ENCODE measurements around the gene BRMS1. TPM values are rescaled to one million over a fixed set of nuclear protein-coding genes. Genes with fewer than 3 reads are reported as not detected.

Gene BRMS1
- total RNA-seq, 1 experiment from 2014 or later, result 123 TPM

DNA sequence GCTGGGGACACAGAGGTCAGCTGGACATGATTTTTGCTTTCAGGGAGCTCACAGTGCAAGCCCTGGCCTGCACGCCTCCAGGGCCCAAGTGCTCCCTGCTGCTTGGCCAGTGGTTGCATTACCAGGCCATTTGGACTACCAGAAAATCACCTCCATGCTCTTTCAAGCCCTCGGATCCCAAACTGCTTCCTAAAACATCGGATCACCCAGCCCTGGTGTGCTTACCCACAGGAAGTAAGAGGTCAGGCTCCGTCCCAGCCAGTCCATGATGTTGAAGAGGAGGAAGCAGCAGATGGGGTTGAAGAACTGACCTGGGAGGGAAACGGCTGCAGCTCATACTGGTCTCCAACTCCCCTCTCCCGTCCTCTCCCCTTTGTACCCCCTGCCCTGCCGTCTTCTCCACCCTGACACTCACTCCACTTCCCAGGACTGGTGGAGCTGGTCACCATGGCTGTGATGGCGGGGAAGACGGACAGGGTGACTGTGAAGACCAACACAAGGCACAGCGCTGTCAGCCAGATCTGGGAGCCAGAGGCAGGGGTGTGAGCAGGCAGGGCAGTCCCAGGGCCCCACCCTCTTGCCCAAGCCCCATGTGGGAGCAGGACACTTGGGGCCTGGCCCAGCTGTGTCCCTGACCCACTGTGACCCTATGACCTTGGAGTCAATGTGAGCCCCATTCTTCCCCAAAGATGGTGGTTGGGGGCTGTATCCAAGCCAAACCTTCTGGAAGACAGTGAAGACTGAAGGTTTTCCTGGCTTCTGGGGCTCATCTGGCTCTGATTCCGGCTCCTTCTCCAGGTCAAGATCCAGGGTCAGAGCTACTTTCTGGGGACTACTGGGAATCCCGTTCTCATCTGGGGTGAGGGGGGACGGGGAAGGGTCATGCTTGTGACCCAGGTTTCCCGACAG, 21.1 kb upstream of the BRMS1 start:
- H3K9me2 ChIP-seq (replicated peaks; ENCODE audit: low read length), result no peaks in the 10 kb centered on the region
- no peaks in the 10 kb centered on the region for H4K20me1 ChIP-seq (ENCODE audit: low read length)
- no peak overlapping the region for H2AFZ ChIP-seq (ENCODE audit: low read length)
- CTCF ChIA-PET, result no interaction called here
- H3K9ac ChIP-seq (ENCODE audit: low read length), result no peak overlapping the region
- no peaks in the 10 kb centered on the region for H3K27me3 ChIP-seq (ENCODE audit: low read length)
- no peaks in the 10 kb centered on the region for H3F3A ChIP-seq (ENCODE audit: low read length, unreplicated experiment)
- H3K4me1 ChIP-seq (ENCODE audit: insufficient read depth, low read length), result peaks cover 9% of the 10 kb centered on the region
- H3K79me2 ChIP-seq (ENCODE audit: low read length), result peaks cover 28% of the 10 kb centered on the region
- no peak overlapping the region for H3K4me2 ChIP-seq (ENCODE audit: low read length)
- no peaks in the 10 kb centered on the region for H3K9me3 ChIP-seq (ENCODE audit: low read length)
- DNase-seq, result no peak
- ATAC-seq, result no peak
- no peak overlapping the region for H3K27ac ChIP-seq (ENCODE audit: low read length)
- no TSS peak for BruUV-seq (replicated peaks)
- intact Hi-C loops (cut with micrococcal nuclease), result no loop called here
- no peak for TF ChIP-seq EZH2phosphoT487 (IDR thresholded peaks at IDR 0.05; ENCODE audit: borderline replicate concordance, low read length)
- TF ChIP-seq EZH2 (IDR thresholded peaks at IDR 0.05; ENCODE audit: low read length, unreplicated experiment), result no peak
- TF ChIP-seq, protein P1, sequence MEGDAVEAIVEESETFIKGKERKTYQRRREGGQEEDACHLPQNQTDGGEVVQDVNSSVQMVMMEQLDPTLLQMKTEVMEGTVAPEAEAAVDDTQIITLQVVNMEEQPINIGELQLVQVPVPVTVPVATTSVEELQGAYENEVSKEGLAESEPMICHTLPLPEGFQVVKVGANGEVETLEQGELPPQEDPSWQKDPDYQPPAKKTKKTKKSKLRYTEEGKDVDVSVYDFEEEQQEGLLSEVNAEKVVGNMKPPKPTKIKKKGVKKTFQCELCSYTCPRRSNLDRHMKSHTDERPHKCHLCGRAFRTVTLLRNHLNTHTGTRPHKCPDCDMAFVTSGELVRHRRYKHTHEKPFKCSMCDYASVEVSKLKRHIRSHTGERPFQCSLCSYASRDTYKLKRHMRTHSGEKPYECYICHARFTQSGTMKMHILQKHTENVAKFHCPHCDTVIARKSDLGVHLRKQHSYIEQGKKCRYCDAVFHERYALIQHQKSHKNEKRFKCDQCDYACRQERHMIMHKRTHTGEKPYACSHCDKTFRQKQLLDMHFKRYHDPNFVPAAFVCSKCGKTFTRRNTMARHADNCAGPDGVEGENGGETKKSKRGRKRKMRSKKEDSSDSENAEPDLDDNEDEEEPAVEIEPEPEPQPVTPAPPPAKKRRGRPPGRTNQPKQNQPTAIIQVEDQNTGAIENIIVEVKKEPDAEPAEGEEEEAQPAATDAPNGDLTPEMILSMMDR (conservative IDR thresholded peaks at IDR 0.05; ENCODE audit: low read depth, low read length), result no peak
- H3K4me3 ChIP-seq (ENCODE audit: low read length), result no peak overlapping the region
- H3K36me3 ChIP-seq (ENCODE audit: low read depth, low read length), result peaks cover 35% of the 10 kb centered on the region
- POLR2A ChIA-PET (ENCODE audit: unreplicated experiment), result no interaction called here

- Histone ChIP-seq H3K9me2 (replicated peaks; ENCODE audit: low read length) (no peaks in the 10 kb centered on the region), H3K9ac (ENCODE audit: low read length) (no peak overlapping the region), H3K79me2 (ENCODE audit: low read length) (peaks cover 21% of the 10 kb centered on the region), H2AFZ (ENCODE audit: low read length) (no peak overlapping the region), H3K4me3 (ENCODE audit: low read length) (no peak overlapping the region), H3K27me3 (ENCODE audit: low read length) (no peaks in the 10 kb centered on the region), H3F3A (ENCODE audit: low read length, unreplicated experiment) (no peaks in the 10 kb centered on the region), H3K4me2 (ENCODE audit: low read length) (no peak overlapping the region), H4K20me1 (ENCODE audit: low read length) (no peaks in the 10 kb centered on the region), H3K27ac (ENCODE audit: low read length) (no peak overlapping the region), H3K9me3 (ENCODE audit: low read length) (no peaks in the 10 kb centered on the region), H3K4me1 (ENCODE audit: insufficient read depth, low read length) (peaks cover 7% of the 10 kb centered on the region), H3K36me3 (ENCODE audit: low read depth, low read length) (peaks cover 35% of the 10 kb centered on the region)
- ChIA-PET CTCF (no interaction called here), POLR2A (ENCODE audit: unreplicated experiment) (no interaction called here)
- intact Hi-C loops (cut with micrococcal nuclease), result no loop called here
- TF ChIP-seq EZH2phosphoT487 (IDR thresholded peaks at IDR 0.05; ENCODE audit: borderline replicate concordance, low read length), result no peak
- TF ChIP-seq, protein P1 (conservative IDR thresholded peaks at IDR 0.05; ENCODE audit: low read depth, low read length), result no peak
- TF ChIP-seq EZH2 (IDR thresholded peaks at IDR 0.05; ENCODE audit: low read length, unreplicated experiment), result no peak
- ATAC-seq, result no peak
- BruUV-seq (replicated peaks), result no TSS peak
- DNase-seq, result no peak
These were observed 20.3 kb upstream of the BRMS1 start for GRCh38 chr11:66365166-66365565.

All from PC-3 (cell line).